GM13977 (cell line): Measurements from ENCODE around the gene CFAP161.

Source experiments
- DNase-seq: peaks from one replicate; pipeline ENCODE4 v3.0.0; 2012; ENCODE audit warnings: low spot score
- in situ Hi-C: fragments of 300-500 bp; cut with MboI; formaldehyde crosslinking; loops from one replicate; pipeline ENCODE4 v1.12.0; 2022; ENCODE audit warnings: low sequenced_read_pairs, low pct_unique_long_range_greater_than_20kb, mixed read lengths, inconsistent platforms; ENCODE audit not compliant: unreplicated experiment
- TF ChIP-seq, protein P1 (sequence below): IDR thresholded peaks from 2 replicates; pipeline ENCODE4 v1.5.1; 2012; ENCODE audit warnings: mild to moderate bottlenecking, control low read depth; ENCODE audit not compliant: insufficient read depth; ENCODE audit errors: extremely low read depth, missing control alignments

Gene CFAP161

DNA sequence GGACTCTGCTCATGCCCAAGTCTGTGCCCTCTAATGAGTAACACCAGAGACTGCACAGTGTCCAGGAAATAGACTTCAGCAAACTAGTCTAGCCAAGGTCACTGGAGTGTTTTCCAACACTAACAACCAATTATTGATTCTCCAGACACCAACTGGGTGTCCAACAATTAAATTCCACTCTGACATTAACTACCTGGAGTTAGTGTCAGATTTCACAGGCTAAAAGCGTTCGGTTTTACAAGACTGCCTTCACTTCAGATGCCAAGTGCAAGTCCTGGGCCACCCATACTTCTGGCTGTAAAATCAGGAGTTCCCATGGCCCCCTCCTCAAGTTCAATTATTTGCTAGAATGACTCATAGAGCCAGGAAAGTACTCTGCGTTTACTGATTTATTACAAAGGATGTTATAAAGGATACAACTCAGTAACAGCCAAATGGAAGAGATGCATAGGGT, 20.8 kb upstream of the CFAP161 start:
- TF ChIP-seq, protein P1, sequence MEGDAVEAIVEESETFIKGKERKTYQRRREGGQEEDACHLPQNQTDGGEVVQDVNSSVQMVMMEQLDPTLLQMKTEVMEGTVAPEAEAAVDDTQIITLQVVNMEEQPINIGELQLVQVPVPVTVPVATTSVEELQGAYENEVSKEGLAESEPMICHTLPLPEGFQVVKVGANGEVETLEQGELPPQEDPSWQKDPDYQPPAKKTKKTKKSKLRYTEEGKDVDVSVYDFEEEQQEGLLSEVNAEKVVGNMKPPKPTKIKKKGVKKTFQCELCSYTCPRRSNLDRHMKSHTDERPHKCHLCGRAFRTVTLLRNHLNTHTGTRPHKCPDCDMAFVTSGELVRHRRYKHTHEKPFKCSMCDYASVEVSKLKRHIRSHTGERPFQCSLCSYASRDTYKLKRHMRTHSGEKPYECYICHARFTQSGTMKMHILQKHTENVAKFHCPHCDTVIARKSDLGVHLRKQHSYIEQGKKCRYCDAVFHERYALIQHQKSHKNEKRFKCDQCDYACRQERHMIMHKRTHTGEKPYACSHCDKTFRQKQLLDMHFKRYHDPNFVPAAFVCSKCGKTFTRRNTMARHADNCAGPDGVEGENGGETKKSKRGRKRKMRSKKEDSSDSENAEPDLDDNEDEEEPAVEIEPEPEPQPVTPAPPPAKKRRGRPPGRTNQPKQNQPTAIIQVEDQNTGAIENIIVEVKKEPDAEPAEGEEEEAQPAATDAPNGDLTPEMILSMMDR: no peak
- in situ Hi-C loops: no loop called here
- DNase-seq: no peak

DNA sequence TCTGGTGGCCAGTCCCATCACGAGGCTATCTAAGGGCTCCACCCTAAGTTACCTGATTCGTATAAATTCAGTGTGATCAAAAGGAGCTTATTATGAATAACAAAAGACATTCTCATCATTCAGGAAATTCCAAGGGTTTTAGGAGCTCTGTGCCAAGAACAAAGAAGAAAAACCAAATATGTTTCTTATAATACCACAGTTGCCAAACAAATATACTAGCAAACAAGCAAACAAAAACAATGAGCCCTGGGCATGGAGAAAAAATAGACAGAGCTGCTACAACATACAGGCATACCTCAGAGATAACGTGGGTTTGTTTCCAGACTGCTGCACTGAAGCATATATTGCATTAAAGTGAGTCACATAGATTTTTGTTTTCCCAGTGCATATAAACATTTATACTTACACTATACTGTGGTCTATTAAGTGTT, 20.2 kb upstream of the CFAP161 start:
- no peak for DNase-seq
- TF ChIP-seq, protein P1: no peak
- in situ Hi-C loops: no loop called here

DNA sequence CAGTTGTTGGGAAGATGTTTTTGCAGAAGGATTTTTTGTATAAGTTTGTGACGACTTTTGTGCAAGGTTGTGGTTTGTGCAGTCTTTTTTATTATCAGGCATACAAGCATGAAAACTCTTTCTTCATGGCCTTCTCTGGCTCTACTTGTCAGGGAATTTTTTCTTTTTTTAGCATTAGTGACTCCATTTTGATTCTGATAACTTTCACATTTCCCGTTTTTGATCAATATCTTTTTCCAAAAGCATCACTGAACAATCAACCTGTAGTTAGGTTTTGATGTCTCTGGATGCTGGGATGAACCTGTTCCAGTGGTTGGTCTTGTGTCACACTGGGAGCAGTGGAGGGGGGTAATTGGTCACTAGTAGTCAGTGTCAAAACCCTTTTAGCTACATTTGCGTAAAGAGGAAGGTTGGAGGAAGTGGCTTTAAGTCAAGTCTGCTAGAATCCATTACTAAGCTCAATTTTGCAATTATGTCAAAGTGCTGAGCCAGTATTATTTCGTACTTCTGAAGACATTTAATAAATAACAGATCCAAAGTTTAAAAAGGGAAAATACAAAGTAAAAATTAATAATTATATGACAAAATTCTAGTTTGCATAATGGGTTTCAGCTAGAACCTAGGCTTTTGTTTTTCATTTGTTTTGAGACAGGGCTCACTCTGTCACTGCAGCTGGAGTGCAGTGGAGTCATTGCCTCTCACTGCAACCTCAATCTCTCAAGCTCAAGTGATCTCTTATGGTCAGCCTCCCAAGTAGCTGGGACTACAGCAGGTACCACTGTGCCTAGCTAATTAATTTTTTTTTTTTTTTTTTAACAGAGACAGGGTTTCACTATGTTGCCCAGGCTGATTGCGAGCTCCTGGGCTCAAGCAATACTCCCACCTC, 18.8 kb upstream of the CFAP161 start:
- no peak for DNase-seq
- in situ Hi-C loops: no loop called here
- TF ChIP-seq, protein P1: no peak

DNA sequence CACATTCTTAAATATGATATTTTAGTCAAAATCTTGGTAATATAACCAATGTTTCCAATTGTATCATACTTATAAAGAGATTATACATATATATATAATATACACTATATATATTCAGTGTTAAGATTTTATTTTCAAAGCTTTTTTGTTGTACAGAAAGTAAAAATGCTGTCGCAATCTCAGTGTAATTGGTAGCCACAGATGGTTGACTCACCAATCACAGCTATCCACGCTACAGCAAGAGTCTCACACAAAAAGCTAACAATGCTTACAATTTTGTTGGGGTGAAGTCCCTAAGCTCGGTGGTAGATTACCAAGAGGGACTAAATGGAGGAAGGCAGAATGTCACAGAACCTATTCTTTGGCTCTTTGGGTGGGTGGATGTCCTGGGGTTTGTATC, 16.9 kb upstream of the CFAP161 start:
- TF ChIP-seq, protein P1: no peak
- no peak for DNase-seq
- in situ Hi-C loops: no loop called here

DNA sequence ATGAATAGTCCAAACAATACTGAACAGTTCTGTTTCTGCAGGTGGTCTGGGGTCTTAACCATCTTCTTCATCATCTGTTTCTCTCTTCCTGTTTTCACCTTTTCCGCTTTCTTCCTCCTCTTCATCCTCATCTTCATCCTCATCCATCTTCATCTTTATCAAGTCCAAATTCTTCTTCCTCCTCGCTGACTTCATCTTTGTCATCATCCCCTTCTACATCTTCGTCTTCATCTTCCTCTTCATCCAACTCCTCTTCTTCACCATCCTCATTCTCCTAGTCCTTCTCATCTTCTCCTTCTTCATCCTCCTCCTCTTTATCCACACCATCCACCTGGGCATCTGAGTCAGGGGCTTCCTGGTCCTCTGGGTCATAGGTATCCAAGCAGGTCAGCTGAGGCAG, 16.5 kb upstream of the CFAP161 start:
- DNase-seq: no peak
- TF ChIP-seq, protein P1: no peak
- in situ Hi-C loops: no loop called here

DNA sequence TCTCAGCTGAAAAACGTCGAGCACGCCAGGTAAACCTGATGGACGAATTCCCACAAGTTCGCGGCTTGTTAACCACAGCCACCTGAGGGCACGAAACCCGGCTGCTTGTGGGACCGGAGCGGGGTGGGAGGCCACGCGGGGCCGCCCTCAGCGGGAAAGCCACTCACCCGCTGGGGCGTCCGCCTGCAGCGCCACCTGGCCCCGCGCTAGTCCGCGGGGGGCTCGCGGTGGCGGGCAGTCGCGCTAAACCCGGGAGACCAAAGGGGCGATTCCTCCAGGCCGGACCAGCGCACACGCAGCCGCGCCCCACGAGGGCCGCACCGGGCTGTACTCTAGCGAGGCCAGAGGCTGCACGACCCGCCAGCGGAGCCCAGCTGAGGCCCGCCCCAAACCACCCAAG, 15.7 kb upstream of the CFAP161 start:
- no peak for DNase-seq
- in situ Hi-C loops: no loop called here
- TF ChIP-seq, protein P1: no peak
